MM.1S (cell line): ENCODE results near the gene PRSS2.

Experiments used
- EZH2 ChIP-seq: fragments of 300-600 bp; sonication (generic); optimal IDR thresholded peaks from 2 replicates; pipeline ENCODE3; 2017; ENCODE audit warnings: low read depth, mild to moderate bottlenecking, antibody characterized with exemption, low read length, mixed read lengths
- EZH2phosphoT487 ChIP-seq: fragments of 300-600 bp; sonication (generic); IDR thresholded peaks from 2 replicates; pipeline ENCODE4 v1.6.1; 2018; ENCODE audit warnings: antibody characterized with exemption, low read length
- TF ChIP-seq, protein P1 (sequence below): fragments of 300-600 bp; sonication (generic); IDR thresholded peaks from 2 replicates; pipeline ENCODE4 v1.5.1; 2016; ENCODE audit warnings: antibody characterized with exemption, low read length, mixed read lengths

DNA sequence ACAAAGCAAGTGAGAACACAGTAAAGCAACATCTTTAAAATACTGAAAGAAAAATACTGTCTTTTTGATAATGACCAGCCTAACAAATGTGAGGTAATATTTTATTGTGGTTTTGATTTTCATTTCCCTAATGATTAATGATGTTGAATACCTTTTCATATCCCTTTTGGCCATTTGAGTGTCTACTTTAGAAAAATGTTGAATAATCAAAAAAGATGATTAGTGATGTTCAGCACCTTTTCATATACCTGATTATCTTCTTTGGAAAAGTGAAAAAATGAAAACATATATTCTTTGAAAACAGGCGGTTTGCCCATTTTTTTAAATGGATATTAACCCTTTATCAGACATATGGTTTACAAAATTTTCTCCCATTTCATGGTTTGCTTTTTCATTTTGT is 51.9 kb downstream of the PRSS2 start:
- no peak for TF ChIP-seq EZH2
- TF ChIP-seq, protein P1, sequence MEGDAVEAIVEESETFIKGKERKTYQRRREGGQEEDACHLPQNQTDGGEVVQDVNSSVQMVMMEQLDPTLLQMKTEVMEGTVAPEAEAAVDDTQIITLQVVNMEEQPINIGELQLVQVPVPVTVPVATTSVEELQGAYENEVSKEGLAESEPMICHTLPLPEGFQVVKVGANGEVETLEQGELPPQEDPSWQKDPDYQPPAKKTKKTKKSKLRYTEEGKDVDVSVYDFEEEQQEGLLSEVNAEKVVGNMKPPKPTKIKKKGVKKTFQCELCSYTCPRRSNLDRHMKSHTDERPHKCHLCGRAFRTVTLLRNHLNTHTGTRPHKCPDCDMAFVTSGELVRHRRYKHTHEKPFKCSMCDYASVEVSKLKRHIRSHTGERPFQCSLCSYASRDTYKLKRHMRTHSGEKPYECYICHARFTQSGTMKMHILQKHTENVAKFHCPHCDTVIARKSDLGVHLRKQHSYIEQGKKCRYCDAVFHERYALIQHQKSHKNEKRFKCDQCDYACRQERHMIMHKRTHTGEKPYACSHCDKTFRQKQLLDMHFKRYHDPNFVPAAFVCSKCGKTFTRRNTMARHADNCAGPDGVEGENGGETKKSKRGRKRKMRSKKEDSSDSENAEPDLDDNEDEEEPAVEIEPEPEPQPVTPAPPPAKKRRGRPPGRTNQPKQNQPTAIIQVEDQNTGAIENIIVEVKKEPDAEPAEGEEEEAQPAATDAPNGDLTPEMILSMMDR = no peak
- TF ChIP-seq EZH2phosphoT487 = no peak
